LNCAP (cell line): ENCODE results near the gene PCBP1.

Experiments
- CTCF ChIP-seq: fragments of 450-650 bp; IDR thresholded peaks from 2 replicates; pipeline ENCODE4 v1.5.1; 2017; ENCODE audit warnings: mild to moderate bottlenecking

The PCBP1 gene

GRCh38 chr2:70111752-70112591 is 24.7 kb downstream of the PCBP1 start:
- TF ChIP-seq CTCF = no peak

- no peak for TF ChIP-seq CTCF
Observed at GRCh38 chr2:70113359-70114070, 26.2 kb downstream of the PCBP1 start.

- TF ChIP-seq CTCF = no peak
Observed at GRCh38 chr2:70115646-70116442, 28.6 kb downstream of the PCBP1 start.

GRCh38 chr2:70116936-70117552 is 29.8 kb downstream of the PCBP1 start:
- TF ChIP-seq CTCF = no peak

- TF ChIP-seq CTCF = no peak
Observed at GRCh38 chr2:70118798-70119454, 31.6 kb downstream of the PCBP1 start.

GRCh38 chr2:70121627-70122372 is 34.5 kb downstream of the PCBP1 start:
- no peak for TF ChIP-seq CTCF
